GM21526 (cell line): ENCODE measurements around the gene GPHA2.
A peak's percentile ranks its signal among the peaks of the same experiment; 100 is the strongest.

Source experiments
- ATAC-seq: cut with Tn5 transposase; IDR thresholded peaks from one replicate; pipeline ENCODE4 v1.9.1; 2021; ENCODE audit warnings: moderate library complexity; ENCODE audit not compliant: unreplicated experiment, low FRiP score

GPHA2 gene

GRCh38 chr11:64931290-64931689, 4.4 kb downstream of the GPHA2 start:
- ATAC-seq, result no peak

DNA sequence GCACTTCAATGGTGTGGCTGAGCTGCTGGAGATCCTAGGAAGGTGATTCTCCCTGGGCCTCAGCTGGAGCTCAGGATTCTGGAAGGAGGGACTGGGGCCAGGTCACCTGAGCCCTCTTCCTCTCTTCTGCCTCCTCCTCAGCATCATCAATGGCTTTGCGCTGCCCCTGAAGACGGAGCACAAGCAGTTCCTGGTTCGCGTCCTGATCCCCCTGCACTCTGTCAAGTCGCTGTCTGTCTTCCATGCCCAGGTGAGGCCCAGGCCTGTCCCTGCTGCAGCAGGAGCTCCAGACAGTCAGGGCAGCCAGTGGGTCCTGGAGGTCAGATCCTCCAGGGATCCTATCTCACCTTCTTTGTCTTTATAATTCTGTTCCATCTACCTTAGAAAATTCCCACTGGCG, 5.4 kb downstream of the GPHA2 start:
- no peak for ATAC-seq

DNA sequence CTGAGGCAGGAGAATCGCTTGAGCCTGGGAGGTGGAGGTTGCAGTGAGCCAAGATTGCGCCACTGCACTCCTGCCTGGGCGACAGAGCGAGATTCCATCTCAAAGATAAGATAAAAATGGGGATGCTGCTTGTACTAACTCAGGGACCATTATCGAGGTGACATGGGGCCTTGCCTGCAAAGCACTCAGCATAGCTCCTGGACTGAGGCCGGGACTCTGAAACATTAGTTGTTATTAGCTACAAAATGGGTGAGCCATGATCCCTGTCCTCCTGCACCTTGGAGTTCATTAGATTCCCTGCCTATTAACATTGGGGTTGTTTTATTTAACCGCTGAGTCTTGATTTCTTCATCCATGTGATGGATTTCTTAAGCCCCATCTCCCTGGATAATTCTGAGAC, 6.1 kb downstream of the GPHA2 start:
- ATAC-seq, result no peak

GRCh38 chr11:64928957-64929356, 6.7 kb downstream of the GPHA2 start:
- ATAC-seq, result no peak

DNA sequence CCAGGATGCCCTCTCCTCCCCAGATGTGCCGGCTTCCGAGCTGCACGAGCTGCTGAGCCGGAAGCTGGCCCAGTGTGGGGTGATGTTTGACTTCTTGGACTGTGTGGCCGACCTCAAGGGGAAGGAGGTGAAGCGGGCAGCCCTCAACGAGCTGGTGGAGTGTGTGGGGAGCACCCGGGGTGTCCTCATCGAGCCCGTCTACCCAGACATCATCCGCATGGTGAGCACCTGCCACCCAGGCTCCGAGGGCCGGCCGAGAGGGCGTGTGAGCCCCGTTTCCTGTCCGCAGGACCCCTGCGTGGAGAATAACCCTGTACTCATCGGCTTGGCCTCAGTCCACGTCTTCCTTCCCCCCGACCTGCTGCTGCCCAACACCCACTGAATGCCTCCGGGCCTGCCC, 9.0 kb downstream of the GPHA2 start:
- no peak for ATAC-seq

GRCh38 chr11:64925536-64926436, 9.9 kb downstream of the GPHA2 start:
- ATAC-seq, result no peak

GRCh38 chr11:64924910-64925284, 10.8 kb downstream of the GPHA2 start:
- ATAC-seq, result no peak

GRCh38 chr11:64923944-64924909, 11.5 kb downstream of the GPHA2 start, which contains the start of gene PPP2R5B:
Gene PPP2R5B, plus strand, starts transcription at chr11:64924689. Its CDS starts 1,046 bp downstream, at chr11:64925735.
- ATAC-seq, result peak; percentile 68

DNA sequence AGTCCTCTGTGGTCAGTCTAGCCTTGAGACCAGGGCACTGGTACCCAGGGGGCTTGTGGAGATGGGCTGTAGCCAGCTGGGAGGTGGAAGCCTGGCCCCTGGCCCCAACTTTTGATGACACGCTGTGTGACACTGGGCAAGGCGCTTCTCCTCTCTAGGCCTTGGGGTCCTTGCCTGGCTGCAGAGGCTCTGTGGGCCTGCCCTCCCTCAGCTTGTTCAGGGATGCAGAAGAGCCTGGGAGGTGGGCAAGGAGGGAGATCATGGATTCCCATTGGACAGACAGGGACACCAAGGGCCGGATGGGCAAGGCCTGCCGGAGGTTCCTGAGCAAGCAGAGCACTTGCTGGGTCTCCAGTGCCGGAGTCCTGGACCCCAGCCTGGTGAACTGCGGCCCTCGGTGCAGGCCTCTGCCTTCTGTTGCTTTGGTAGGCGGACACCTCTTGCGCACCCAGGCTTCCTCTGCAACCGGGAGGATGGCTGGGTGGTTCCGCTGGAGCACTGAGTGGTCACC, 12.5 kb downstream of the GPHA2 start:
- ATAC-seq, result no peak

- no peak for ATAC-seq
These were observed 14.3 kb downstream of the GPHA2 start for GRCh38 chr11:64921384-64921783.

DNA sequence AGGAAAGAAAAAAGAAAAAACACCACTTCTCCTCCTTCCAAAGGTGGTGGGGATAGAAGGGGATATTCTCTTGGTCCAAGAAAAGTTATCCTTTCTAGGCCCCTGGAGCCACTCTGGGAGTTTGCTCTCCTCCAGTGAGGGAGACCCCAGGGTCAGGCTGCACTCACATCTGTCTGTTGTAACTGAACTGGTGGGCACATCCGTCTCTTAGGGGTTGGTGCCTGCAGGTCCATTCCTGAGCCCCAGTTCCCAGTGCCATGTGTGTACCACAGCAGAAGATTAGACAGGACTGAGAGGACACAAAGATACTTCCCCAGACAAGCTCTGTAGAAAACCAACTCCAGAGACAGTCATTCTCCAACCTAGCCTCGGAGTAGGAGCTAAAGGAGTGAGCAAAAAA, 15.6 kb downstream of the GPHA2 start:
- no peak for ATAC-seq

GRCh38 chr11:64919627-64920026, 16.1 kb downstream of the GPHA2 start:
- ATAC-seq, result no peak

- ATAC-seq, result no peak
These were observed 17.7 kb downstream of the GPHA2 start for GRCh38 chr11:64918017-64918416.

DNA sequence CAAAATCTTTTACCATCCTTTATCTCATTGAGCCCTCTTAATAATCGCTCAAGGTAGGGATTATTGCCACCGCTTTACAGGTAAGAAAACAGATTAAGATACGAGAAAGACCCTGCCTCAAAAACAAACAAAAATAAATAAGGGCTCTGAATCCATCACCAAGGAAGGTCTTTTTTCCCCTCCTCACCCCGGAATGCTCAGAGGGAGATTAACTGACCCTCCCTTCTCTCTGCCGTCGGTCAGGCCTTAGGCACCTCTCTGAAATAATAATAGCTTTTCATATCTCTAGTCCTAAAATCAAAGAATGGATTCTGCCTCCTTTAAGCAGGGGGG, 18.1 kb downstream of the GPHA2 start:
- ATAC-seq, result no peak

GRCh38 chr11:64916775-64917662, 18.7 kb downstream of the GPHA2 start, which contains the start of gene ATG2A:
Gene ATG2A, minus strand, starts transcription at chr11:64917209. Its CDS starts 74 bp downstream, at chr11:64917135.
- peak; percentile 88 for ATAC-seq

DNA sequence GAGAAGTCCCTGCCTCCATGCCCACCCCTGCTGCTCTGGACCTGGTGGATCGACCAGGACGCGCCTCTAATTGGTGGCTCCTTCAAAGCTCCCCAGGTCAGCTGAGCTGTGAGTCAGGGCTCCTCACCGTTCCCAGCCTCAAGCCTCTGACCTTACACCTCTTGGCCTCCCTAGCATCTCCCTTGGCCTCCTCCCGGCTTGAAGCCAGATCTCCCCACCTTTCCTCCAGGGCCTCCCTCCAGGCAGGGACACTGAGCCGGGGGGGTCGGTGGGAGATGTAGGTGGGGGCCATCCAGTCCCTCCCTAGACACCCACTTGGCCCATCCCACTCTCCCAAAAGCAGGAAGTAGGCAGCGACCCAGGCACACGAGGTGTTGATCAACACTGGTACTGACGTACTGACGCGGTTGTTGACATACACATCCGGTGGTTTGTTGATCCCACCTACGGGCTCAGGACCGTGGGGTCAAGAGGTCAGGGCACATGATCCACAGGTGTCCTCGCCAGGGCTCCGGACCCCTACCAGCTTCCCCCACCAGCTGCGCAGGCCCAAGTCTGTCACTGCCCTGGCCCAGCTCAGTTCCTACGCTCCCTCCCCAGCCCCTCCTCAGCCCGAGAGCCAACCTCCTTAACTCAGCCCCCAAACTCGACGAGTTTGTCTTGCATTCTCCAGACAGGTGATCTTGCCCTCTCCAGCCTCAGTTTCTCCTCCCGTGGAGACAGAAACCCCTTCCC, 19.5 kb downstream of the GPHA2 start:
- no peak for ATAC-seq

GRCh38 chr11:64915376-64915887, 20.3 kb downstream of the GPHA2 start:
- ATAC-seq, result no peak

DNA sequence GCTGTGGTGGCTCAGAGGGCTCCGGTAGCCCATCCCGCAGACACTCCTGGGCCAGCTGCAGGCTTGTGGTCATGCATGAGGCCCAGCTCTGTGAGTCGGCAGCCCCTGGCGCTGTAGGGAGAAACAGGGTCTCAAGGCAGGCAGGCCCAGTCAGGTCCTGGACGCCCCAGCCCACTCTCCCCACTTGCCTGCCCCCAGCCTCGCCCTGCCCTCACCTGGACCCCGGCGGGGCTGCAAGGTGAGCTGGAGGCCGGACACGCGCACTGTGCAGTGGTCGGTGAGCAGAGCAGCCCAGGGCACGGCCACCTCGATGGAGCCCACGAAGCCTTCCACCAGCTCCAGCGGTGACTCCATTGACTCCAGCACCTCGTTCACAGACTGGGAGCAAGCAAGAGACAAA, 21.6 kb downstream of the GPHA2 start:
- ATAC-seq, result no peak

DNA sequence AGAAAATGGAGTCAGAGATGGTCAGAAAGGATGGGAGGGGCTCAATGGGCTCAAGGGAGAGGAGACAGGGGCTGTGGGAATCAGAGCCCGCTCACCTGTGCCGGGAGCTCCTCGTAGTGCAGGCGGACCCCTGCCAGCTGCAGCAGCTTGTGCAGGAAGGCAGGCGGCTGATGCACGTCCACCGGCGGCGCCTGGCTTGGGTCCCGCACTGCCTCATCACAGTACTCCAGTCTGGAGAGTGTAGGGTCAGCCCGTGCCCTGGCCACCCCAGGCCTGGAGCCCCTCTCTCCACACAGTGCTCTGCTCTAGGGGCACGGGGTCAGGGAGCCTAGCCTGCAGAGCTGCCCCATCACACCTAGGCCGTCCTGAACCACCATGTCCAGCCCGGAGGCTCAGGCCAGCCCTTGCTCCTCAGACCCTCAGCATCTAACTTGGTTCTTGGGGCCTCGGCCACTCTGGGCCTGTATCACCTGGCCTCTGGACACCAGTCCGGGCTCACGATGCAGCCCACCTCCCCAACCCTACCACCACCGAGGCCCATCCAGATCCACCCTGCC, 22.4 kb downstream of the GPHA2 start:
- no peak for ATAC-seq
